Hepatocyte (in vitro differentiated cells): Measurements from ENCODE around the gene CARM1.

Experiments
- CTCF ChIP-seq: fragments of 200-600 bp; sonication (generic); IDR thresholded peaks from 2 replicates; pipeline ENCODE4 v1.5.1; 2016; ENCODE audit warnings: antibody characterized with exemption, mild to moderate bottlenecking; ENCODE audit not compliant: poor library complexity
- EZH2 ChIP-seq: fragments of 200-600 bp; sonication (generic); IDR thresholded peaks from 2 replicates; pipeline ENCODE4 v1.6.1; 2016; ENCODE audit warnings: antibody characterized with exemption, mild to moderate bottlenecking, borderline replicate concordance
- EZH2phosphoT487 ChIP-seq: fragments of 200-600 bp; sonication (generic); IDR thresholded peaks from one replicate; pipeline ENCODE4 v1.6.1; 2018; ENCODE audit warnings: antibody characterized with exemption, mild to moderate bottlenecking, low read depth, moderate library complexity; ENCODE audit not compliant: unreplicated experiment, severe bottlenecking

GRCh38 chr19:10876459-10877240, 5.3 kb downstream of the CARM1 start:
- TF ChIP-seq CTCF (no peak), EZH2phosphoT487 (no peak), EZH2 (no peak)
